CD14-positive monocyte (primary cell): ENCODE data around the gene DNAAF1. TPM values are rescaled to one million over a fixed set of nuclear protein-coding genes. Genes with fewer than 3 reads are reported as not detected.

Experiments
- DNase-seq, 3 donors: peaks; one replicate each; pipeline ENCODE4 v3.0.0-alpha.2; 2011 to 2022
- H2AFZ ChIP-seq: 2 replicates; pipeline ENCODE4 v1.6.0; 2012; ENCODE audit warnings: mild to moderate bottlenecking, low read depth, low read length, inconsistent platforms; ENCODE audit not compliant: insufficient read depth, poor library complexity, severe bottlenecking
- H3K27ac ChIP-seq, 2 donors: 1 replicate in 1 of 2; 2 replicates in 1 of 2; pipeline ENCODE4 v1.5.1; 2012 to 2013; ENCODE audit warnings: low read length in 2 of 2, control low read depth in 1 of 2, inconsistent platforms in 1 of 2, low read depth in 1 of 2, mild to moderate bottlenecking in 1 of 2
- H3K27me3 ChIP-seq, 2 donors: one replicate each; pipeline versions ENCODE4 v1.6.0 to v1.6.1; 2011 to 2013; ENCODE audit warnings: low read length in 2 of 2; ENCODE audit not compliant: control insufficient read depth in 2 of 2, insufficient read depth in 2 of 2
- H3K36me3 ChIP-seq, 2 donors: replicated peaks in 1 of 2; 1 replicate in 1 of 2; 2 replicates in 1 of 2; pipeline versions ENCODE4 v1.5.1 to v1.6.1; 2012 to 2013; ENCODE audit warnings: low read length in 2 of 2, control low read depth in 1 of 2, inconsistent platforms in 1 of 2, mild to moderate bottlenecking in 1 of 2; ENCODE audit not compliant: insufficient read depth in 2 of 2, control insufficient read depth in 1 of 2
- H3K4me1 ChIP-seq, 2 donors: 1 replicate in 1 of 2; 2 replicates in 1 of 2; pipeline versions ENCODE4 v1.5.1 to v1.6.1; 2012 to 2013; ENCODE audit warnings: low read length in 2 of 2, control low read depth in 1 of 2, inconsistent platforms in 1 of 2, mild to moderate bottlenecking in 1 of 2, moderate library complexity in 1 of 2; ENCODE audit not compliant: insufficient read depth in 2 of 2, control insufficient read depth in 1 of 2
- H3K4me2 ChIP-seq: replicated peaks from 2 replicates; pipeline ENCODE3; 2012; ENCODE audit warnings: low read length, moderate library complexity, mild to moderate bottlenecking; ENCODE audit not compliant: poor library complexity, severe bottlenecking; ENCODE audit errors: extremely low read depth
- H3K4me3 ChIP-seq, 3 experiments: fragments of 200-600 bp in 1 of 3; sonication (generic) in 1 of 3; replicated peaks in 1 of 3; 1 replicate in 2 of 3; 2 replicates in 1 of 3; pipeline ENCODE4 v1.5.1; 2011 to 2013; ENCODE audit warnings: low read length in 3 of 3, mild to moderate bottlenecking in 3 of 3, control low read depth in 2 of 3, low read depth in 2 of 3, inconsistent platforms in 1 of 3, moderate library complexity in 1 of 3
- H3K79me2 ChIP-seq: 2 replicates; pipeline ENCODE4 v1.6.0; 2012; ENCODE audit warnings: mild to moderate bottlenecking, control low read depth, inconsistent platforms, low read length, moderate library complexity; ENCODE audit not compliant: insufficient read depth
- H3K9ac ChIP-seq: 2 replicates; pipeline ENCODE4 v1.6.0; 2017; ENCODE audit warnings: low read length, mild to moderate bottlenecking; ENCODE audit not compliant: insufficient read depth, poor library complexity, severe bottlenecking
- H3K9me3 ChIP-seq, 2 donors: replicated peaks in 1 of 2; 1 replicate in 1 of 2; 2 replicates in 1 of 2; pipeline versions ENCODE4 v1.5.1 to v1.6.1; 2012 to 2013; ENCODE audit warnings: low read length in 2 of 2, control low read depth in 1 of 2; ENCODE audit not compliant: control insufficient read depth in 1 of 2, insufficient read depth in 1 of 2
- H4K20me1 ChIP-seq: 2 replicates; pipeline ENCODE4 v1.6.0; 2012; ENCODE audit warnings: mild to moderate bottlenecking, low read length, control low read depth, moderate library complexity; ENCODE audit not compliant: insufficient read depth
- H3K27ac Mint-ChIP-seq, 7 donors: one replicate each; pipeline ENCODE4 v1.8.0; 2020; ENCODE audit warnings: mild to moderate bottlenecking in 7 of 7, mixed read lengths in 7 of 7, moderate library complexity in 6 of 7, inconsistent platforms in 2 of 7
- H3K27me3 Mint-ChIP-seq, 3 donors: one replicate each; pipeline ENCODE4 v1.8.0; 2021 to 2022; ENCODE audit warnings: low read depth in 3 of 3, mild to moderate bottlenecking in 3 of 3, mixed read lengths in 3 of 3, moderate library complexity in 3 of 3, inconsistent platforms in 1 of 3
- H3K36me3 Mint-ChIP-seq, 2 donors: one replicate each; pipeline ENCODE4 v1.8.0; 2020; ENCODE audit warnings: mixed read lengths in 2 of 2, inconsistent platforms in 1 of 2, mild to moderate bottlenecking in 1 of 2
- H3K4me1 Mint-ChIP-seq: one replicate; pipeline ENCODE4 v1.8.0; 2020; ENCODE audit warnings: mild to moderate bottlenecking, mixed read lengths
- H3K4me3 Mint-ChIP-seq, 2 donors: one replicate each; pipeline ENCODE4 v1.8.0; 2020; ENCODE audit warnings: mild to moderate bottlenecking in 2 of 2, mixed read lengths in 2 of 2, moderate library complexity in 1 of 2
- H3K9me3 Mint-ChIP-seq, 7 donors: one replicate each; pipeline ENCODE4 v1.8.0; 2020 to 2022; ENCODE audit warnings: mixed read lengths in 7 of 7, mild to moderate bottlenecking in 6 of 7, moderate library complexity in 6 of 7, inconsistent platforms in 2 of 7
- WGBS: methylation state at CpG from one replicate; pipeline ENCODE4 v1.1.5; 2013; ENCODE audit warnings: missing lambda C conversion rate; ENCODE audit not compliant: insufficient coverage; 5-methylcytosine and 5-hydroxymethylcytosine counted together
- intact Hi-C, 2 donors: fragments of 100-400 bp; cut with micrococcal nuclease; formaldehyde crosslinking; loops; one replicate each; pipeline versions ENCODE4 v1.15.0 to v1.15.1; 2023
- polyA plus RNA-seq, 3 donors: library from polyadenylated mRNA; depleted of rRNA in 1 of 3; unstranded in 2 of 3; stranded (reverse) in 1 of 3; fragments of 300-500 nt in 2 of 3; fragments of >200 nt in 1 of 3; fragmentation: Illumina TruSeq in 2 of 3; gene quantifications; 1 replicate in 2 of 3; 2 replicates in 1 of 3; pipeline ENCODE4 v1.2.3, GENCODE V29; 2012 to 2021
- TF ChIP-seq, protein P1 (sequence below): fragments of 200-600 bp; IDR thresholded peaks from one replicate; pipeline ENCODE4 v1.8.0; 2022; ENCODE audit warnings: antibody characterized with exemption, mild to moderate bottlenecking

The DNAAF1 gene
- polyA plus RNA-seq, 3 donors: 0.23 to 14.6 TPM; not detected in 1

DNA sequence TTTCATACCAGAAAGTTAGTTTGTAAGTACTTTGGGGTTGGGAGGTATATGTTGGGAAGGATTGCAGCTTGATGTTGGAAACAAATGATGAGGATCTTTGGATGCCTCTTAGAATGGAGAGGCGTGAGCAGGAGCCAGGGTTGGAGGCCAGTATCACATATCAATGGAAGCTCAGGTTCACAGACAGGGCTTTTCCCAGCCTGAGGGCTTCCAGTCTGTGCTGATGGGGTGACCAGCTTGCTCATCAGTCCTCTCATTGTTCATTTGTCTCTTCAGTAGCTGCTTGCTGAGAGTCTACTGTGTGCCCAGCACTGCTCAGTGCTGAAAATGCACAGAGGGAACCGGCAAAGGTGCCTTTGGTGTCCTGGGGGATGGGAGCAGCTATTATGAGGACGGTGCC lies 5.8 kb downstream of the DNAAF1 start:
- H3K4me1 ChIP-seq: no peaks in the 10 kb centered on the region
- WGBS: 90% methylated on average over 2 of the region's 3 CpGs
- TF ChIP-seq, protein P1, sequence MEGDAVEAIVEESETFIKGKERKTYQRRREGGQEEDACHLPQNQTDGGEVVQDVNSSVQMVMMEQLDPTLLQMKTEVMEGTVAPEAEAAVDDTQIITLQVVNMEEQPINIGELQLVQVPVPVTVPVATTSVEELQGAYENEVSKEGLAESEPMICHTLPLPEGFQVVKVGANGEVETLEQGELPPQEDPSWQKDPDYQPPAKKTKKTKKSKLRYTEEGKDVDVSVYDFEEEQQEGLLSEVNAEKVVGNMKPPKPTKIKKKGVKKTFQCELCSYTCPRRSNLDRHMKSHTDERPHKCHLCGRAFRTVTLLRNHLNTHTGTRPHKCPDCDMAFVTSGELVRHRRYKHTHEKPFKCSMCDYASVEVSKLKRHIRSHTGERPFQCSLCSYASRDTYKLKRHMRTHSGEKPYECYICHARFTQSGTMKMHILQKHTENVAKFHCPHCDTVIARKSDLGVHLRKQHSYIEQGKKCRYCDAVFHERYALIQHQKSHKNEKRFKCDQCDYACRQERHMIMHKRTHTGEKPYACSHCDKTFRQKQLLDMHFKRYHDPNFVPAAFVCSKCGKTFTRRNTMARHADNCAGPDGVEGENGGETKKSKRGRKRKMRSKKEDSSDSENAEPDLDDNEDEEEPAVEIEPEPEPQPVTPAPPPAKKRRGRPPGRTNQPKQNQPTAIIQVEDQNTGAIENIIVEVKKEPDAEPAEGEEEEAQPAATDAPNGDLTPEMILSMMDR: no peak
- intact Hi-C loops: no loop called here
- H3K4me3 ChIP-seq: no peak overlapping the region
- Mint-ChIP-seq H3K27me3 (peaks cover 20 to 43% (median 27%) of the 10 kb centered on the region in 3 donors), H3K36me3 (no peaks in the 10 kb centered on the region), H3K9me3 (peaks cover 0 to 2% (median 0%) of the 10 kb centered on the region in 7 donors), H3K4me1 (no peaks in the 10 kb centered on the region), H3K4me3 (no peak overlapping the region), H3K27ac (no peak overlapping the region)
- peaks cover 0 to 28% of the 10 kb centered on the region in 2 donors for H3K27me3 ChIP-seq
- DNase-seq: no peak
- H3K79me2 ChIP-seq: no peaks in the 10 kb centered on the region
- H3K4me2 ChIP-seq: no peak overlapping the region
- H2AFZ ChIP-seq: no peak overlapping the region
- H3K9me3 ChIP-seq: no peaks in the 10 kb centered on the region
- no peak overlapping the region for H3K9ac ChIP-seq
- no peaks in the 10 kb centered on the region for H3K36me3 ChIP-seq
- H3K27ac ChIP-seq: no peak overlapping the region
- H4K20me1 ChIP-seq: no peaks in the 10 kb centered on the region

DNA sequence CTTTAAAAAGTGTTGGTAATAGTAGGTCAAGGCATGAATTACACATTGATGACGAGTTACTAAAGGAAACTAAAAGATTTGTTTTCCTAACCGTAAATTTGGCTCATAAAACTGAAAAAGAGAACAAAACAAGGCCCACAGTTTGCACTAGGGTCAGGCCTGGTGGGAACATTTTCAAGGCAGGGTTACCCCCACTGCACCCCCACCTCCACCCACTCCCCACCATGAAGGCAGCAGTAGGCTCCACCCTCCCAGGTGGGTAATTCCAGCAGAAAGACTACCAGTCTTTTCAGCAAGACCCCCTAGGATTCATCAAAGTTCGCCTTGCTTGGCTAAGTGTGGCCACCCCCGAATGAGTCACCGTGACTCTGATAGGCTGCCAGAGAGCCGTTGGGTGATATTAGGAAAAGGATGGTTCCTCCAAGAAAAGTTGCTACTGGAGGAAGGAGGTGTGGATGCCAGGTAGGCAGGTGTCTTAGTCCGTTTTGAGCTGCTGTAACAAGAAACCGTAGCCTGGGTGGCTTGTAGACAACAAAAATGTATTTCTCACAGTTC lies 8.6 kb downstream of the DNAAF1 start:
- H3K9me3 ChIP-seq: no peaks in the 10 kb centered on the region
- TF ChIP-seq, protein P1: no peak
- peaks cover 0 to 2% (median 0%) of the 10 kb centered on the region in 7 donors for H3K9me3 Mint-ChIP-seq
- no peak overlapping the region for H3K27ac ChIP-seq
- H3K4me1 Mint-ChIP-seq: no peaks in the 10 kb centered on the region
- H3K4me3 ChIP-seq: no peak overlapping the region
- H2AFZ ChIP-seq: no peak overlapping the region
- H3K4me1 ChIP-seq: no peaks in the 10 kb centered on the region
- no peak overlapping the region for H3K4me2 ChIP-seq
- no peaks in the 10 kb centered on the region for H3K79me2 ChIP-seq
- H3K4me3 Mint-ChIP-seq: no peak overlapping the region
- no peaks in the 10 kb centered on the region for H3K36me3 Mint-ChIP-seq
- H3K27me3 Mint-ChIP-seq: peaks cover 23 to 39% (median 39%) of the 10 kb centered on the region in 3 donors
- no peaks in the 10 kb centered on the region for H3K36me3 ChIP-seq
- intact Hi-C loops: no loop called here
- H3K27ac Mint-ChIP-seq: no peak overlapping the region
- no peak overlapping the region for H3K9ac ChIP-seq
- H4K20me1 ChIP-seq: no peaks in the 10 kb centered on the region
- H3K27me3 ChIP-seq: peaks cover 6 to 22% of the 10 kb centered on the region in 2 donors
- 82% methylated on average over 7 of the region's 8 CpGs for WGBS
- no peak for DNase-seq
